GM12878 (cell line): ENCODE measurements around the gene CARM1. TPM values are rescaled to one million over a fixed set of nuclear protein-coding genes. Genes with fewer than 3 reads are reported as not detected.

Experiments used
- ATAC-seq: fragments of 200-7000 bp; cut with Tn5 transposase; 3 replicates; pipeline ENCODE4 v1.9.1; 2020; ENCODE audit warnings: mild to moderate bottlenecking, moderate library complexity
- BruUV-seq: library from RNA; stranded (reverse); fragments of 400-500 nt; replicated peaks from 2 replicates; lab custom pipeline; 2021; lab: Mats Ljungman, UMichigan
- CTCF ChIA-PET: fragments of 300-600 bp; sonication (Branson Sonifier 250); formaldehyde crosslinking; extraction: SDS; loops from one replicate; lab custom pipeline; 2021; ENCODE audit warnings: inconsistent platforms; lab: Yijun Ruan, JAX
- POLR2A ChIA-PET: fragments of 350-600 bp; formaldehyde crosslinking; extraction: SDS; loops from one replicate; lab custom pipeline; 2021; ENCODE audit warnings: inconsistent platforms; lab: Charles Lee
- RAD21 ChIA-PET: fragments of 300-600 bp; sonication (Branson Sonifier 250); formaldehyde crosslinking; loops from one replicate; lab custom pipeline; 2023; ENCODE audit warnings: antibody characterized with exemption; ENCODE audit not compliant: unreplicated experiment; lab: Charles Lee
- SMC1A ChIA-PET: fragments of 300-600 bp; sonication (Branson Sonifier 250); formaldehyde crosslinking; loops from one replicate; lab custom pipeline; 2023; ENCODE audit not compliant: unreplicated experiment, uncharacterized antibody; lab: Charles Lee
- DNase-seq: peaks from one replicate; pipeline ENCODE4 v3.0.0-alpha.2; 2011; ENCODE audit warnings: low read depth, low spot score
- FAIRE-seq: peaks from 3 replicates; lab custom pipeline; 2011; peaks lifted over from hg19 to GRCh38; lab: Jason Lieb, UNC
- H2AFZ ChIP-seq: 2 replicates; pipeline ENCODE4 v1.6.0; 2011; ENCODE audit warnings: low read depth, low read length, control low read depth; ENCODE audit not compliant: control insufficient read depth
- H3K27ac ChIP-seq: 2 replicates; pipeline ENCODE4 v1.5.1; 2011; ENCODE audit warnings: control low read depth; ENCODE audit not compliant: control insufficient read depth, insufficient read depth
- H3K27me3 ChIP-seq, 2 experiments: replicated peaks in 1 of 2; 2 replicates each; pipeline versions ENCODE4 v1.6.0 to v1.6.1; 2011; ENCODE audit warnings: low read length in 1 of 2; ENCODE audit not compliant: control insufficient read depth in 2 of 2, insufficient read depth in 2 of 2
- H3K36me3 ChIP-seq, 2 experiments: 2 replicates each; pipeline ENCODE4 v1.5.1; 2011; ENCODE audit warnings: low read length in 1 of 2; ENCODE audit not compliant: control insufficient read depth in 2 of 2, insufficient read depth in 2 of 2
- H3K4me1 ChIP-seq: 2 replicates; pipeline ENCODE4 v1.6.1; 2011; ENCODE audit warnings: mild to moderate bottlenecking, low read length, moderate library complexity, mixed read lengths; ENCODE audit not compliant: control insufficient read depth, insufficient read depth
- H3K4me2 ChIP-seq: 2 replicates; pipeline ENCODE4 v1.6.0; 2011; ENCODE audit warnings: control low read depth; ENCODE audit not compliant: control insufficient read depth, insufficient read depth
- H3K4me3 ChIP-seq: fragments of 200-600 bp; sonication (generic); 2 replicates; pipeline ENCODE4 v1.5.1; 2016
- H3K79me2 ChIP-seq: 2 replicates; pipeline ENCODE4 v1.6.0; 2011; ENCODE audit warnings: low read length; ENCODE audit not compliant: control insufficient read depth, insufficient read depth
- H3K9ac ChIP-seq: 2 replicates; pipeline ENCODE4 v1.8.0; 2011; ENCODE audit warnings: low read length, control low read depth, mixed read lengths; ENCODE audit not compliant: control insufficient read depth, insufficient read depth
- H3K9me3 ChIP-seq: replicated peaks from 3 replicates; pipeline ENCODE4 v1.5.1; 2011; ENCODE audit warnings: mild to moderate bottlenecking, low read length; ENCODE audit not compliant: control insufficient read depth, insufficient read depth
- H4K20me1 ChIP-seq: 2 replicates; pipeline ENCODE4 v1.6.0; 2011; ENCODE audit not compliant: control insufficient read depth, insufficient read depth
- GATAD2B ChIP-seq: fragments of 450-650 bp; conservative IDR thresholded peaks from 2 replicates; pipeline ENCODE4 v1.6.1; 2017; ENCODE audit warnings: low read depth, mild to moderate bottlenecking, moderate library complexity
- POLR2A ChIP-seq: IDR thresholded peaks from 2 replicates; pipeline ENCODE4 v1.6.1; 2011; ENCODE audit warnings: low read depth, mild to moderate bottlenecking, low read length
- SP1 ChIP-seq: IDR thresholded peaks from one replicate; pipeline ENCODE4 v1.6.1; 2011; ENCODE audit warnings: low read depth, low read length
- TAF1 ChIP-seq: IDR thresholded peaks from 2 replicates; pipeline ENCODE4 v1.6.1; 2011; ENCODE audit warnings: mild to moderate bottlenecking, low read depth, low read length, borderline replicate concordance
- WGBS: methylation state at CpG from one replicate; pipeline ENCODE4 v1.1.6; 2016; ENCODE audit warnings: low lambda C conversion rate; ENCODE audit not compliant: insufficient replicate concordance, insufficient coverage; ENCODE audit errors: missing lambda C conversion rate; 5-methylcytosine and 5-hydroxymethylcytosine counted together
- in situ Hi-C: fragments of 300-500 bp; cut with MboI; formaldehyde crosslinking; loops from 9 replicates; pipeline ENCODE4 v1.14.3; 2018; ENCODE audit warnings: mixed read lengths
- intact Hi-C: fragments of 100-400 bp; cut with micrococcal nuclease; formaldehyde crosslinking; loops from one replicate; pipeline ENCODE4 v1.14.2; 2022; ENCODE audit not compliant: unreplicated experiment
- polyA plus RNA-seq, 11 experiments: library from polyadenylated mRNA; depleted of rRNA in 4 of 11; unstranded in 6 of 11; stranded (reverse) in 5 of 11; fragments of >200 nt; fragmentation: Nextera tagmentation in 4 of 11; fragmentation: Illumina TruSeq in 1 of 11; extraction: Ambion mirVana in 4 of 11; extraction: Trizol in 1 of 11; gene quantifications; 1 replicate in 1 of 11; 2 replicates in 10 of 11; pipeline versions ENCODE4 v1.2.1 to v1.2.3, GENCODE V29; 2011 to 2016; ENCODE audit warnings: inconsistent platforms in 2 of 11, missing spikeins in 2 of 11, low read depth in 1 of 11
- total RNA-seq, 4 experiments: library from RNA; depleted of rRNA in 3 of 4; stranded (reverse); fragments of >200 nt in 3 of 4; fragmentation: Illumina TruSeq in 1 of 4; extraction: Trizol in 1 of 4; gene quantifications; 2 replicates each; pipeline versions ENCODE4 v1.2.1 to v1.2.3, GENCODE V29; 2013 to 2021

The CARM1 gene
- total and polyA plus RNA-seq, 10 of the 15 experiments (the other 5 are each of a cell fraction or from before 2014, with no cell fraction given): 0.45 to 116 (median 39.7) TPM

- in situ Hi-C loops (no loop called here), intact Hi-C loops (no loop called here)
- CTCF ChIA-PET: no interaction called here
- no peaks in the 10 kb centered on the region for H3K79me2 ChIP-seq
- H3K4me3 ChIP-seq: no peak overlapping the region
- no peak overlapping the region for H3K9ac ChIP-seq
- POLR2A ChIA-PET: no interaction called here
- no peaks in the 10 kb centered on the region for H4K20me1 ChIP-seq
- H3K4me1 ChIP-seq: no peaks in the 10 kb centered on the region
- TSS peak; percentile 47 for BruUV-seq
- H3K4me2 ChIP-seq: no peak overlapping the region
- no peaks in the 10 kb centered on the region for H3K9me3 ChIP-seq
- WGBS: 96% methylated on average over 30 of the region's 43 CpGs
- ATAC-seq: no peak
- no peak overlapping the region for H3K27ac ChIP-seq
- RAD21 ChIA-PET: no interaction called here
- no peaks in the 10 kb centered on the region for H3K27me3 ChIP-seq
- TF ChIP-seq GATAD2B: no peak
- TF ChIP-seq POLR2A: peak; percentile 55
- peaks cover 11 to 31% of the 10 kb centered on the region in 2 experiments for H3K36me3 ChIP-seq
- SMC1A ChIA-PET: no interaction called here
- no peak for FAIRE-seq
- no peak for DNase-seq
- no peak overlapping the region for H2AFZ ChIP-seq
These were observed 50.0 kb downstream of the CARM1 start for GRCh38 chr19:10921199-10921909.

DNA sequence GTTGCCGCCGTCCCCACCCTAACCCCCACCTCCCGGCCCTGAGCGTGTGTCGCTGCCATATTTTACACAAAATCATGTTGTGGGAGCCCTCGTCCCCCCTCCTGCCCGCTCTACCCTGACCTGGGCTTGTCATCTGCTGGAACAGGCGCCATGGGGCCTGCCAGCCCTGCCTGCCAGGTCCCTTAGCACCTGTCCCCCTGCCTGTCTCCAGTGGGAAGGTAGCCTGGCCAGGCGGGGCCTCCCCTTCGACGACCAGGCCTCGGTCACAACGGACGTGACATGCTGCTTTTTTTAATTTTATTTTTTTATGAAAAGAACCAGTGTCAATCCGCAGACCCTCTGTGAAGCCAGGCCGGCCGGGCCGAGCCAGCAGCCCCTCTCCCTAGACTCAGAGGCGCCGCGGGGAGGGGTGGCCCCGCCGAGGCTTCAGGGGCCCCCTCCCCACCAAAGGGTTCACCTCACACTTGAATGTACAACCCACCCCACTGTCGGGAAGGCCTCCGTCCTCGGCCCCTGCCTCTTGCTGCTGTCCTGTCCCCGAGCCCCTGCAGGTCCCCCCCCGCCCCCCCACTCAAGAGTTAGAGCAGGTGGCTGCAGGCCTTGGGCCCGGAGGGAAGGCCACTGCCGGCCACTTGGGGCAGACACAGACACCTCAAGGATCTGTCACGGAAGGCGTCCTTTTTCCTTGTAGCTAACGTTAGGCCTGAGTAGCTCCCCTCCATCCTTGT is 50.7 kb downstream of the CARM1 start:
- H3K4me2 ChIP-seq: no peak overlapping the region
- CTCF ChIA-PET: no interaction called here
- 93% methylated on average over 32 of the region's 33 CpGs for WGBS
- no peaks in the 10 kb centered on the region for H3K79me2 ChIP-seq
- POLR2A ChIA-PET: no interaction called here
- in situ Hi-C loops: no loop called here
- no peaks in the 10 kb centered on the region for H3K4me1 ChIP-seq
- no peak overlapping the region for H2AFZ ChIP-seq
- H4K20me1 ChIP-seq: no peaks in the 10 kb centered on the region
- DNase-seq: no peak
- no peak overlapping the region for H3K9ac ChIP-seq
- no peak for FAIRE-seq
- no peak overlapping the region for H3K4me3 ChIP-seq
- no peaks in the 10 kb centered on the region for H3K27me3 ChIP-seq
- H3K27ac ChIP-seq: no peak overlapping the region
- H3K36me3 ChIP-seq: peaks cover 8 to 28% of the 10 kb centered on the region in 2 experiments; a peak in 3 of 4 replicates
- no TSS peak for BruUV-seq
- intact Hi-C loops: no loop called here
- SMC1A ChIA-PET: no interaction called here
- RAD21 ChIA-PET: no interaction called here
- H3K9me3 ChIP-seq: no peaks in the 10 kb centered on the region
- ATAC-seq: no peak; the same call in 2 of the 3 replicates
- no peak for TF ChIP-seq TAF1
- no peak for TF ChIP-seq SP1
- peak; percentile 36; the same call in 1 of the 2 replicates for TF ChIP-seq POLR2A
